ENCODE data around the gene CLEC4G. TPM values are rescaled to one million over a fixed set of nuclear protein-coding genes. Genes with fewer than 3 reads are reported as not detected.

Gene CLEC4G
- total and polyA plus RNA-seq, 2 experiments from 2014 or later, result not detected

- Histone ChIP-seq H2AFZ (peak within 1 kb of the TSS; percentile 100), H3K4me2 (peak within 1 kb of the TSS; percentile 99), H3K79me2 (peaks cover 14% of the 10 kb centered on the region), H3K9me3 (ENCODE audit: low read depth) (no peaks in the 10 kb centered on the region), H3K4me3 (peak within 1 kb of the TSS; percentile 92), H3K36me3 (replicated peaks; ENCODE audit: insufficient read depth, low read depth) (no peaks in the 10 kb centered on the region), H4K20me1 (ENCODE audit: insufficient read depth, poor library complexity, severe bottlenecking) (no peaks in the 10 kb centered on the region), H3K27ac (peak within 1 kb of the TSS; percentile 66), H3K27me3 (peaks cover 5% of the 10 kb centered on the region), H3K4me1 (ENCODE audit: insufficient read depth) (no peaks in the 10 kb centered on the region), H3K9me2 (replicated peaks; ENCODE audit: insufficient read depth) (no peaks in the 10 kb centered on the region)
- peak; percentile 95 for DNase-seq (ENCODE audit: low spot score)
- no peak for TF ChIP-seq EZH2 (IDR thresholded peaks at IDR 0.05; ENCODE audit: borderline replicate concordance)
- TF ChIP-seq, protein P1, sequence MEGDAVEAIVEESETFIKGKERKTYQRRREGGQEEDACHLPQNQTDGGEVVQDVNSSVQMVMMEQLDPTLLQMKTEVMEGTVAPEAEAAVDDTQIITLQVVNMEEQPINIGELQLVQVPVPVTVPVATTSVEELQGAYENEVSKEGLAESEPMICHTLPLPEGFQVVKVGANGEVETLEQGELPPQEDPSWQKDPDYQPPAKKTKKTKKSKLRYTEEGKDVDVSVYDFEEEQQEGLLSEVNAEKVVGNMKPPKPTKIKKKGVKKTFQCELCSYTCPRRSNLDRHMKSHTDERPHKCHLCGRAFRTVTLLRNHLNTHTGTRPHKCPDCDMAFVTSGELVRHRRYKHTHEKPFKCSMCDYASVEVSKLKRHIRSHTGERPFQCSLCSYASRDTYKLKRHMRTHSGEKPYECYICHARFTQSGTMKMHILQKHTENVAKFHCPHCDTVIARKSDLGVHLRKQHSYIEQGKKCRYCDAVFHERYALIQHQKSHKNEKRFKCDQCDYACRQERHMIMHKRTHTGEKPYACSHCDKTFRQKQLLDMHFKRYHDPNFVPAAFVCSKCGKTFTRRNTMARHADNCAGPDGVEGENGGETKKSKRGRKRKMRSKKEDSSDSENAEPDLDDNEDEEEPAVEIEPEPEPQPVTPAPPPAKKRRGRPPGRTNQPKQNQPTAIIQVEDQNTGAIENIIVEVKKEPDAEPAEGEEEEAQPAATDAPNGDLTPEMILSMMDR (IDR thresholded peaks at IDR 0.05; ENCODE audit: poor library complexity), result peak; percentile 87
- TF ChIP-seq EZH2phosphoT487 (IDR thresholded peaks at IDR 0.05; ENCODE audit: low read depth, severe bottlenecking, unreplicated experiment), result no peak
- 1% methylated on average over 49 of the region's 79 CpGs for WGBS (ENCODE audit: low lambda C conversion rate, missing lambda C conversion rate)
Measured at GRCh38 chr19:7680606-7681339, 51.1 kb downstream of the CLEC4G start, which contains the start of gene TRAPPC5. Gene TRAPPC5, plus strand, starts transcription at chr19:7680833. Its CDS starts 1,421 bp downstream, at chr19:7682254.

- Histone ChIP-seq H3K4me2 (peak overlapping the region; percentile 86), H3K9me2 (replicated peaks; ENCODE audit: insufficient read depth) (no peaks in the 10 kb centered on the region), H3K4me1 (ENCODE audit: insufficient read depth) (no peaks in the 10 kb centered on the region), H3K9me3 (ENCODE audit: low read depth) (no peaks in the 10 kb centered on the region), H2AFZ (peak overlapping the region; percentile 91), H3K79me2 (peaks cover 14% of the 10 kb centered on the region), H3K27me3 (peaks cover 5% of the 10 kb centered on the region), H3K27ac (no peak overlapping the region), H4K20me1 (ENCODE audit: insufficient read depth, poor library complexity, severe bottlenecking) (no peaks in the 10 kb centered on the region), H3K36me3 (replicated peaks; ENCODE audit: insufficient read depth, low read depth) (no peaks in the 10 kb centered on the region), H3K4me3 (no peak overlapping the region)
- TF ChIP-seq EZH2 (IDR thresholded peaks at IDR 0.05; ENCODE audit: borderline replicate concordance) (no peak), EZH2phosphoT487 (IDR thresholded peaks at IDR 0.05; ENCODE audit: low read depth, severe bottlenecking, unreplicated experiment) (no peak)
- TF ChIP-seq, protein P1 (IDR thresholded peaks at IDR 0.05; ENCODE audit: poor library complexity), result no peak
- DNase-seq (ENCODE audit: low spot score), result no peak
- WGBS (ENCODE audit: low lambda C conversion rate, missing lambda C conversion rate), result 57% methylated on average over 22 of the region's 22 CpGs
Measured at GRCh38 chr19:7679771-7680605, 51.9 kb downstream of the CLEC4G start.

DNA sequence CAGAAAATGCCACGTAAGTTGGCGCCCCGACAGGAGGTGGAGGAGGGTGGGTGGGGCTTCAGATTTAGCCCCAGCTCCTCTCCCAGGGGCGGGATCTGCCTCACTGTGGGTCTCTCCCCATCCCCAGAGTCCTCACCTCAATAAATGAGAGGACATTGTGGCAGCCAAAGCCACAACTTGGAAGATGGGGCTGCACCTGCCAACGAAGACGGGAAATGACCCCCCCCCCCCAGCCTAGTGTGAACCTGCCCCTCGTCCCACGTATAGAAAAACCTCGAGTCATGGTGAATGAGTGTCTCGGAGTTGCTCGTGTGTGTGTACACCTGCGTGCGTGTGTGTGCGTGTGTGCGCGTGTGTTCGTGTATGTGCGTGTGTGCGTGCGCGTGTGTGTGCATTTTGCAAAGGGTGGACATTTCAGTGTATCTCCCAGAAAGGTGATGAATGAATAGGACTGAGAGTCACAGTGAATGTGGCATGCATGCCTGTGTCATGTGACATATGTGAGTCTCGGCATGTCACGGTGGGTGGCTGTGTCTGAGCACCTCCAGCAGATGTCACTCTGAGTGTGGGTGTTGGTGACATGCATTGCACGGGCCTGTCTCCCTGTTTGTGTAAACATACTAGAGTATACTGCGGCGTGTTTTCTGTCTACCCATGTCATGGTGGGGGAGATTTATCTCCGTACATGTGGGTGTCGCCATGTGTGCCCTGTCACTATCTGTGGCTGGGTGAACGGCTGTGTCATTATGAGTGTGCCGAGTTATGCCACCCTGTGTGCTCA, 52.7 kb downstream of the CLEC4G start:
- no peaks in the 10 kb centered on the region for H3K4me1 ChIP-seq (ENCODE audit: insufficient read depth)
- H3K27ac ChIP-seq, result no peak overlapping the region
- H3K4me3 ChIP-seq, result no peak overlapping the region
- DNase-seq (ENCODE audit: low spot score), result no peak
- TF ChIP-seq EZH2 (IDR thresholded peaks at IDR 0.05; ENCODE audit: borderline replicate concordance) (no peak), EZH2phosphoT487 (IDR thresholded peaks at IDR 0.05; ENCODE audit: low read depth, severe bottlenecking, unreplicated experiment) (no peak)
- TF ChIP-seq, protein P1 (IDR thresholded peaks at IDR 0.05; ENCODE audit: poor library complexity), result no peak
- no peaks in the 10 kb centered on the region for H3K9me2 ChIP-seq (replicated peaks; ENCODE audit: insufficient read depth)
- no peak overlapping the region for H2AFZ ChIP-seq
- H3K36me3 ChIP-seq (replicated peaks; ENCODE audit: insufficient read depth, low read depth), result no peaks in the 10 kb centered on the region
- H3K27me3 ChIP-seq, result peaks cover 5% of the 10 kb centered on the region
- 75% methylated on average over 30 of the region's 30 CpGs for WGBS (ENCODE audit: low lambda C conversion rate, missing lambda C conversion rate)
- H3K79me2 ChIP-seq, result peaks cover 14% of the 10 kb centered on the region
- no peaks in the 10 kb centered on the region for H3K9me3 ChIP-seq (ENCODE audit: low read depth)
- H3K4me2 ChIP-seq, result no peak overlapping the region
- H4K20me1 ChIP-seq (ENCODE audit: insufficient read depth, poor library complexity, severe bottlenecking), result no peaks in the 10 kb centered on the region

Other genes starting within 250 kb of the CLEC4G start
- gene PEX11G, start 243.1 kb downstream of the CLEC4G start, total RNA-seq, result 4.1 and 6.2 TPM in 2 replicates
- 10.3 and 10.6 TPM in 2 replicates for gene PEX11G, start 243.1 kb downstream of the CLEC4G start, polyA plus RNA-seq
- 39.9 and 44.1 TPM in 2 replicates for gene ZNF358, start 216.0 kb downstream of the CLEC4G start, total RNA-seq
- 37.8 and 43.4 TPM in 2 replicates for gene ZNF358, start 216.0 kb downstream of the CLEC4G start, polyA plus RNA-seq
- 15.5 and 19.0 TPM in 2 replicates for gene MCOLN1, start 209.5 kb downstream of the CLEC4G start, total RNA-seq
- gene MCOLN1, start 209.5 kb downstream of the CLEC4G start, polyA plus RNA-seq, result 55.5 and 60.5 TPM in 2 replicates
- gene PNPLA6, start 196.4 kb downstream of the CLEC4G start, total RNA-seq, result 39.9 and 43.0 TPM in 2 replicates
- 49.7 and 50.5 TPM in 2 replicates for gene PNPLA6, start 196.4 kb downstream of the CLEC4G start, polyA plus RNA-seq
- gene CAMSAP3, start 136.2 kb downstream of the CLEC4G start, total RNA-seq, result 15.1 and 22.8 TPM in 2 replicates
- 52.6 and 58.5 TPM in 2 replicates for gene CAMSAP3, start 136.2 kb downstream of the CLEC4G start, polyA plus RNA-seq
- gene XAB2, start 102.6 kb downstream of the CLEC4G start, total RNA-seq, result 20.3 and 24.5 TPM in 2 replicates
- 19.6 and 19.9 TPM in 2 replicates for gene XAB2, start 102.6 kb downstream of the CLEC4G start, polyA plus RNA-seq
- 18.1 and 29.4 TPM in 2 replicates for gene PET100, start 102.3 kb downstream of the CLEC4G start, total RNA-seq
- 296 and 312 TPM in 2 replicates for gene PET100, start 102.3 kb downstream of the CLEC4G start, polyA plus RNA-seq
- gene PCP2, start 98.4 kb downstream of the CLEC4G start, total RNA-seq, result not detected in 2 replicates
- gene PCP2, start 98.4 kb downstream of the CLEC4G start, polyA plus RNA-seq, result 0.60 and 0.62 TPM in 2 replicates
- gene STXBP2, start 95.0 kb downstream of the CLEC4G start, total RNA-seq, result 51.9 and 58.6 TPM in 2 replicates
- 142 and 150 TPM in 2 replicates for gene STXBP2, start 95.0 kb downstream of the CLEC4G start, polyA plus RNA-seq
- not detected in 2 replicates for gene RETN, start 63.1 kb downstream of the CLEC4G start, total RNA-seq
- 0.74 TPM in 1 of 2 replicates, not detected in the other for gene RETN, start 63.1 kb downstream of the CLEC4G start, polyA plus RNA-seq
- gene MCEMP1, start 55.0 kb downstream of the CLEC4G start, total RNA-seq, result not detected in 2 replicates
- gene MCEMP1, start 55.0 kb downstream of the CLEC4G start, polyA plus RNA-seq, result not detected in 2 replicates
- gene TRAPPC5, start 51.3 kb downstream of the CLEC4G start, total RNA-seq, result 64.6 and 80.4 TPM in 2 replicates
- 175 and 187 TPM in 2 replicates for gene TRAPPC5, start 51.3 kb downstream of the CLEC4G start, polyA plus RNA-seq
- gene FCER2, start 30.0 kb downstream of the CLEC4G start, total RNA-seq, result not detected in 2 replicates
- not detected in 2 replicates for gene FCER2, start 30.0 kb downstream of the CLEC4G start, polyA plus RNA-seq
- not detected in 2 replicates for gene CD209, start 15.4 kb upstream of the CLEC4G start, total RNA-seq
- not detected in 2 replicates for gene CD209, start 15.4 kb upstream of the CLEC4G start, polyA plus RNA-seq
- gene CLEC4M, start 31.1 kb upstream of the CLEC4G start, total RNA-seq, result 0.07 and 0.80 TPM in 2 replicates
- not detected in 2 replicates for gene CLEC4M, start 31.1 kb upstream of the CLEC4G start, polyA plus RNA-seq
- gene EVI5L, start 98.1 kb upstream of the CLEC4G start, total RNA-seq, result 10.7 and 12.4 TPM in 2 replicates
- gene EVI5L, start 98.1 kb upstream of the CLEC4G start, polyA plus RNA-seq, result 11.5 and 13.1 TPM in 2 replicates
- 0.40 and 1.00 TPM in 2 replicates for gene PRR36, start 142.3 kb upstream of the CLEC4G start, total RNA-seq
- gene PRR36, start 142.3 kb upstream of the CLEC4G start, polyA plus RNA-seq, result 2.5 and 5.4 TPM in 2 replicates
- gene LRRC8E, start 156.4 kb upstream of the CLEC4G start, total RNA-seq, result 1.8 and 4.5 TPM in 2 replicates
- 3.2 and 3.3 TPM in 2 replicates for gene LRRC8E, start 156.4 kb upstream of the CLEC4G start, polyA plus RNA-seq
- gene MAP2K7, start 171.8 kb upstream of the CLEC4G start, total RNA-seq, result 13.6 and 13.8 TPM in 2 replicates
- 11.8 and 12.8 TPM in 2 replicates for gene MAP2K7, start 171.8 kb upstream of the CLEC4G start, polyA plus RNA-seq
- gene TGFBR3L, start 182.7 kb upstream of the CLEC4G start, total RNA-seq, result 0.52 TPM in 1 of 2 replicates, not detected in the other
- 3.3 and 8.5 TPM in 2 replicates for gene TGFBR3L, start 182.7 kb upstream of the CLEC4G start, polyA plus RNA-seq
- gene SNAPC2, start 188.2 kb upstream of the CLEC4G start, total RNA-seq, result 6.5 and 11.8 TPM in 2 replicates
- gene SNAPC2, start 188.2 kb upstream of the CLEC4G start, polyA plus RNA-seq, result 17.5 and 21.0 TPM in 2 replicates
- 4.3 and 5.2 TPM in 2 replicates for gene CTXN1, start 194.0 kb upstream of the CLEC4G start, total RNA-seq
- 13.5 and 14.5 TPM in 2 replicates for gene CTXN1, start 194.0 kb upstream of the CLEC4G start, polyA plus RNA-seq
- 52.0 and 61.7 TPM in 2 replicates for gene TIMM44, start 211.6 kb upstream of the CLEC4G start, total RNA-seq
- gene TIMM44, start 211.6 kb upstream of the CLEC4G start, polyA plus RNA-seq, result 40.7 and 54.9 TPM in 2 replicates

All from hepatocyte (in vitro differentiated cells).